ENCODE data around the gene ULK4. TPM values are rescaled to one million over a fixed set of nuclear protein-coding genes. Genes with fewer than 3 reads are reported as not detected.
"Not testable (repeated sequence)": the region's sequence is repeated elsewhere in the genome, so short reads cannot be mapped to it uniquely, and the experiment has no call there.

The ULK4 gene
- total RNA-seq, 2 donors from 2014 or later = 28.7 to 38.4 TPM

DNA sequence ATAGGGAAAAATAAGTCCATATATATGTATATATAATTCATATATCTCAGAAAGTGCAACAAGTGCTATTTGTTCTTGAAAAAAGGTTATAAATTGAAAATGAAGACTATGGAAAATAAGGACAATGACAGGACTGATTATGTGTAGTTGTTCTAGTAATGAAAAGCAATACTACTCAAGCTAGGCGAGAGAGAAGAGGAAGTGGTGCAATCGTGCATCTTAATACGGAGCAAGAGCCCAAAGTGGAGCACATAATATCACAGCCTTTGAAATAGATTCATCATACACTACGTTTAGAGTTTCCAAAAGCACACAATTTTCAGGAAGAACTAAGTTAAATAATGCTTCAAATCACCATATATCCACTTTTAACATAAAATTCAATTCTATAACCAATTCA lies 87.9 kb downstream of the ULK4 start:
- Histone ChIP-seq H3K27ac (no peak overlapping the region), H3K27me3 (replicated peaks; ENCODE audit: insufficient read depth) (no peaks in the 10 kb centered on the region), H3K36me3 (no peaks in the 10 kb centered on the region), H3K4me1 (ENCODE audit: control insufficient read depth in 1 of 2, low read depth in 2 of 2) (no peaks in the 10 kb centered on the region), H3K9me3 (no peaks in the 10 kb centered on the region), H3K4me3 (no peak overlapping the region)
- no peak for TF ChIP-seq CTCF (IDR thresholded peaks at IDR 0.05)
- ATAC-seq (ENCODE audit: insufficient number of reproducible peaks, low FRiP score, low read depth) (no peak), DNase-seq (ENCODE audit: low spot score) (no peak)

- Histone ChIP-seq H3K4me1 (ENCODE audit: control insufficient read depth in 1 of 2, low read depth in 2 of 2) (no peaks in the 10 kb centered on the region), H3K4me3 (no peak overlapping the region), H3K27me3 (replicated peaks; ENCODE audit: insufficient read depth) (no peaks in the 10 kb centered on the region), H3K36me3 (no peaks in the 10 kb centered on the region), H3K27ac (no peak overlapping the region), H3K9me3 (no peaks in the 10 kb centered on the region)
- TF ChIP-seq CTCF (IDR thresholded peaks at IDR 0.05) = no peak
- no peak for ATAC-seq (ENCODE audit: insufficient number of reproducible peaks, low FRiP score, low read depth)
- no peak for DNase-seq (ENCODE audit: low spot score)
Observed at GRCh38 chr3:41872157-41872556, 89.7 kb downstream of the ULK4 start.

GRCh38 chr3:41867533-41867932 lies 94.4 kb downstream of the ULK4 start:
- Histone ChIP-seq H3K9me3 (no peaks in the 10 kb centered on the region), H3K4me1 (ENCODE audit: control insufficient read depth in 1 of 2, low read depth in 2 of 2) (no peaks in the 10 kb centered on the region), H3K27me3 (replicated peaks; ENCODE audit: insufficient read depth) (no peaks in the 10 kb centered on the region), H3K36me3 (no peaks in the 10 kb centered on the region), H3K27ac (no peak overlapping the region), H3K4me3 (no peak overlapping the region)
- ATAC-seq (ENCODE audit: insufficient number of reproducible peaks, low FRiP score, low read depth) (no peak), DNase-seq (ENCODE audit: low spot score) (no peak)
- no peak for TF ChIP-seq CTCF (IDR thresholded peaks at IDR 0.05)

DNA sequence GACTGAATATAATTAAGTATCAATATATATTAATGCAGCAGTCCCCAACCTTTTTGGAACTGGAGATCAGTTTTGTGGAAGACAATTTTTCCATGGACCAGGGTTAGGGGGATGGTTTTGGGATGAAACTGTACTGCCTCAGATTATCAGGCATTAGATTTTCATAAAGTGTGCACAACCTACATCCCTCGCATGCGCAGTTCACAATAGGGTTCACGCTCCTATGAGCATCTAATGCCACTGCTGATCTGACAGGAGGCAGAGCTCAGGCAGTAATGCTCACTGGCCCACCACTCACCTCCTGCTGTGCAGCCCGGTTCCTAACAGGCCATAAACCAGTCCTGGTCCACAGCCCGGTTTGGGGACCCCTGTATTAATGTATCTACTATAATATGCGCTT lies 95.6 kb downstream of the ULK4 start:
- no peaks in the 10 kb centered on the region for H3K4me1 ChIP-seq (ENCODE audit: control insufficient read depth in 1 of 2, low read depth in 2 of 2)
- no peaks in the 10 kb centered on the region for H3K36me3 ChIP-seq
- DNase-seq (ENCODE audit: low spot score) (no peak), ATAC-seq (ENCODE audit: insufficient number of reproducible peaks, low FRiP score, low read depth) (no peak)
- TF ChIP-seq CTCF (IDR thresholded peaks at IDR 0.05) = no peak
- H3K27ac ChIP-seq = no peak overlapping the region
- no peak overlapping the region for H3K4me3 ChIP-seq
- no peaks in the 10 kb centered on the region for H3K9me3 ChIP-seq
- H3K27me3 ChIP-seq (replicated peaks; ENCODE audit: insufficient read depth) = no peaks in the 10 kb centered on the region

DNA sequence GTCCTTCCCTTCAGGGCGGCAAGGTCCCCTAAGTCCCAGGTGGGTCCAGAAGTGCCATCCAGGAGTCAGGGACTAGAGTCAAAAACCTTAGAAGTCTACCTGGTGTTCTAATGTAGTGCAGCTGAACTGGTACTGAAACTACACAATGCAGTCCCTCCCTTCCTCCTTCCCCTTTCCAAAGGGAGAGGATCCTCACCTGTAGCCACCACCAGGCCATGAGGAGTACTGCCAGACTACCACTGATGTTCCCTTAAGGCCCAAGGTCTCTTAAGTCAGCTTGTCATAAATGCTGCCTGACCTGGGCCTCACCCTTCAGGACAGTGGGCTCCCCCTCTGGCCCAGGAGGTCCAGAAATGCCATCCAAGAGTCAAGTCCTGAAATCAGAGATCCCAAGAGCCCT lies 98.9 kb downstream of the ULK4 start:
- ATAC-seq (ENCODE audit: insufficient number of reproducible peaks, low FRiP score, low read depth) (no peak), DNase-seq (ENCODE audit: low spot score) (no peak)
- Histone ChIP-seq H3K9me3 (no peaks in the 10 kb centered on the region), H3K27ac (no peak overlapping the region), H3K27me3 (replicated peaks; ENCODE audit: insufficient read depth) (no peaks in the 10 kb centered on the region), H3K36me3 (no peaks in the 10 kb centered on the region), H3K4me1 (ENCODE audit: control insufficient read depth in 1 of 2, low read depth in 2 of 2) (no peaks in the 10 kb centered on the region), H3K4me3 (no peak overlapping the region)
- no peak for TF ChIP-seq CTCF (IDR thresholded peaks at IDR 0.05)

DNA sequence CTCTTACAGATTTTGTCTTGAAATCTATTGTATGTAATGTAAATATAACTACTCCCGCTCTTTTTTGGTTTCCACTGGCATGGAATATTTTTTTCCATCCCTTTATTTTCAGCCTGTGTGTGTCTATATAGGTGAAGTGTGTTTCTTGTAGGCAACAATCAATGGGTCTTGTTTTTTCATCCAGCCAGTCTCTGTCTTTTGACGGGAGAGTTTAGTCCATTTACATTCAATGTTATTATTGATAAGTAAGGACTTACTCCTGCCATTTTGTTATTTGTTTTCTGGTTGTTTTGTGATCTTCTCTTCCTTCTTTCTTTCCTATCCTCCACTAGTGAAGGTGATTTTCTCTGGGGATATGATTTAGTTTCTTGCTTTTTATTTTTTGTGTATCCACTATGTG lies 101.4 kb downstream of the ULK4 start:
- not testable (repeated sequence) for H3K4me1 ChIP-seq (ENCODE audit: control insufficient read depth in 1 of 2, low read depth in 2 of 2); H3K27ac ChIP-seq; ATAC-seq (ENCODE audit: insufficient number of reproducible peaks, low FRiP score, low read depth); H3K27me3 ChIP-seq (replicated peaks; ENCODE audit: insufficient read depth); H3K36me3 ChIP-seq; DNase-seq (ENCODE audit: low spot score); H3K9me3 ChIP-seq; H3K4me3 ChIP-seq
